VCaP (cell line): Measurements from ENCODE around the gene SLAMF8.
A peak's percentile ranks its signal among the peaks of the same experiment; 100 is the strongest.

Experiments used
- H3K27ac ChIP-seq: fragments of 450-650 bp; 2 replicates; pipeline ENCODE4 v1.5.1; 2017
- TF ChIP-seq, protein P1 (sequence below): fragments of 450-650 bp; conservative IDR thresholded peaks from 2 replicates; pipeline ENCODE4 v1.5.1; 2017; ENCODE audit warnings: mild to moderate bottlenecking, moderate library complexity

SLAMF8 gene

GRCh38 chr1:159872891-159873290, 46.2 kb downstream of the SLAMF8 start:
- TF ChIP-seq, protein P1, sequence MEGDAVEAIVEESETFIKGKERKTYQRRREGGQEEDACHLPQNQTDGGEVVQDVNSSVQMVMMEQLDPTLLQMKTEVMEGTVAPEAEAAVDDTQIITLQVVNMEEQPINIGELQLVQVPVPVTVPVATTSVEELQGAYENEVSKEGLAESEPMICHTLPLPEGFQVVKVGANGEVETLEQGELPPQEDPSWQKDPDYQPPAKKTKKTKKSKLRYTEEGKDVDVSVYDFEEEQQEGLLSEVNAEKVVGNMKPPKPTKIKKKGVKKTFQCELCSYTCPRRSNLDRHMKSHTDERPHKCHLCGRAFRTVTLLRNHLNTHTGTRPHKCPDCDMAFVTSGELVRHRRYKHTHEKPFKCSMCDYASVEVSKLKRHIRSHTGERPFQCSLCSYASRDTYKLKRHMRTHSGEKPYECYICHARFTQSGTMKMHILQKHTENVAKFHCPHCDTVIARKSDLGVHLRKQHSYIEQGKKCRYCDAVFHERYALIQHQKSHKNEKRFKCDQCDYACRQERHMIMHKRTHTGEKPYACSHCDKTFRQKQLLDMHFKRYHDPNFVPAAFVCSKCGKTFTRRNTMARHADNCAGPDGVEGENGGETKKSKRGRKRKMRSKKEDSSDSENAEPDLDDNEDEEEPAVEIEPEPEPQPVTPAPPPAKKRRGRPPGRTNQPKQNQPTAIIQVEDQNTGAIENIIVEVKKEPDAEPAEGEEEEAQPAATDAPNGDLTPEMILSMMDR, result no peak

DNA sequence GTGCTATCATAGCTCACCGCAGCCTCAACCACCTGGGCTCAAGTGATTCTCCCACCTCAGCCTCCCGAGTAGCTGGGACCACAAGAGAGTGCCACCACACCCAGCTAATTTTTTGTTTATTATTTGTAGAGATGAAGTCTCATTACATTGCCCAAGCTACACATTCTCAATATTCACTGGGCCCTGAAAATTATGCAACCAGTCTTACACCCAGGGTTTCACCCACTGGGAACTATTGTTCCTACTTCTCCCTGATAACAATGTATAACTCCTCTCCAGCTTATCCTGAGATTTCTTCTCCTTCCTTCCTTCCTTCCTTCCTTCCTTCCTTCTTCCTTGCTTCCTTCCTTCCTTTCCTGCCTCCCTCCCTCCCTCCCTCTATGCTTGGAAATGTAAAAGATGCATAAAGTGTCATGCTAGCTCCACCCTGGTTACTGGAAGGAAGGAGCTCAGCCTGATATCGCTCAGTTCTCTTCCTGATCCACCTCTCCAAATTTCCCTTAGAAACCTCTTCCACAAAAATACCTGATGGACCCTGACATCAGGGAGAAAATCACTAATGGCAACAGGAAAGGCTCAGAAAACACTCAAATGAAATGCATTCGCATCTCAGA, 47.0 kb downstream of the SLAMF8 start:
- TF ChIP-seq, protein P1, result no peak
- no peak overlapping the region for H3K27ac ChIP-seq

More at GRCh38 chr1:159872891-159873290, 46.2 kb downstream of the SLAMF8 start:
- no peak overlapping the region for H3K27ac ChIP-seq

GRCh38 chr1:159877695-159878444, 51.2 kb downstream of the SLAMF8 start:
- TF ChIP-seq, protein P1, result no peak
- no peak overlapping the region for H3K27ac ChIP-seq

GRCh38 chr1:159879136-159879535, 52.5 kb downstream of the SLAMF8 start:
- H3K27ac ChIP-seq, result no peak overlapping the region

DNA sequence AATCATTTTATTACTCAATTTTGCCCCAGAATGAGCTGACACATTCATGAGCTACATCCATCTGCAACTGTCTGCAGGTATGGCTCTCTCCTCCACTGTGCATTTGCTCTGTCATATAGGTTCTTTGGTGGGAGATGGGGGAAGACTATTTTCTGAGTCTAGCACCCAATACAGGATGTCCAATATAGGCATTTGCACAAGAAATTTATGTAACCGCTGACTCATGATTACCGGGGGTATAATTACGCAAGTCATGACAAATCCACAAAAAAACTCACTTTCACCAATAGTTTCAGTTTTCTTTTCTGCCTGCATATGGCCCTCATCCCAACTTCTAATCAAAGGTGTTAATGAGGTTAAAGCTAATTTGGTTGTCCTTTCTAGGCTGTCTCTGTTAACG, 53.3 kb downstream of the SLAMF8 start:
- no peak overlapping the region for H3K27ac ChIP-seq
- TF ChIP-seq, protein P1, result no peak

More at GRCh38 chr1:159879136-159879535, 52.5 kb downstream of the SLAMF8 start:
- TF ChIP-seq, protein P1, result no peak

DNA sequence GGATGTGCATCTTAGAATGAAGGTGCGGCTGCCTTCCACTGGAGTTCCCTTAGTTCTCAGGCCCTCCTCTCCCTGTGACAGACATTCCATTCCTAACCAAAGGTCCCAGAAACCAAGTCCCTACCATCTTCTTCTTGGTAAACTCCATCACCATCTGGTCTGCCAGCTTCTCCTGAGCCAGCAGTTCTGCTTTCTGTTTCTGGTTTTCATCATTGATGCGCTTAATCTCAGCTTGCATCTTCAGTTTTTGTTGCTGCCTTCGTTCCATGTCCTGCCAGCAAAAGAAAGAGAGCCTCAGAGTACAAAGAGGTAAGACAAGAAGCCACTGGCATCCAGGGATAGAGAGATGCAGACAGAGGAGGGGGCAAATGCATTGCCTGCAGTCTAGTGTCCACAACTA, 53.8 kb downstream of the SLAMF8 start:
- TF ChIP-seq, protein P1, result no peak
- H3K27ac ChIP-seq, result no peak overlapping the region; the same call in 1 of the 2 replicates

DNA sequence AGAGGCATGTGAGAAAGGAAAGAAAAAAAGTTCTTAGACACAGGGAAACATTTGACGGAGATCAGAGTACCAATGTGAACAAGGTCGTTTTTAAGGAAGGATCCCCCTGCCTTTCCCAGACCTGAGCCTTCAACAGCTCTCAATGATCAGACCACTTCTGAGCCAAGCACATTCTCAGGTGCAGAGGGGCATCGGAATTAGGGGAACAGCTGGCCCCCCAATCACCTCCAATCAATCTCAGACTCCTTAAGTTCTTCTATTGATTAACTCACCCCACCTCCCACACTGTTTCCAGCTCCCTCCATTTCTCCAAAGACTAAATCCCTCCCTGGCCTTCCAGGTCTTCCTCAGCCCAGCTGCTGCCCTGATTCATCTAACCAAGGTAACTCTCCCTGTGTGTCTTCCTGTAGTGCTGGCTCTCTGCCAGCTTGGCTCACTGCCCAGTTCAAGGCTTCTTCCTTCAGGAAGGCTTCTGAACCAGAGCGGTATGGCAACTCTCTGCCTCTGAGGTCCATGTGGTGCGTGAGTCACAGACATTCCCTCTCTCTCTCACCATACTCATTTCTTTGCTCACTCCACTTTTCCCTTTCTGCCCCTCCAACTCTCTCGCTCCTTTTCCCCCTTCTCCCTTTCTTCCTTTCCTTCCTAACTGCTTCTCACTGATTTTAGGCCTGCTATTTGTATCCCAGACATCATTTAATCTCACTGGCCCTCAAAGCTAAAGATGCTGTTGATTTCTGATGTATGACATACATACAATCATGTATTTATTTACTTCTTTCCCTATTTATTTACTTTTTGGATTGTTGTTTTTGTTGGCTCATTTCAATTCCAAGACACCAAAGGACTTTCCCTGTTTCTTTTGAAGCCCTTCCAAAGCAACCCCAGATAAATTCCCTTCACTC, 55.2 kb downstream of the SLAMF8 start:
- TF ChIP-seq, protein P1, result no peak
- H3K27ac ChIP-seq, result peak overlapping the region; percentile 66
